H1 (cell line): ENCODE measurements around the gene SPCS1. TPM values are rescaled to one million over a fixed set of nuclear protein-coding genes. Genes with fewer than 3 reads are reported as not detected.

Experiments used
- CTCF ChIA-PET: fragments of 300-600 bp; sonication (Branson Sonifier 250); formaldehyde crosslinking; loops from one replicate; lab custom pipeline; 2021; ENCODE audit not compliant: partially characterized antibody; lab: Charles Lee
- POLR2A ChIA-PET: fragments of 300-600 bp; sonication (Branson Sonifier 250); formaldehyde crosslinking; loops from one replicate; lab custom pipeline; 2021; ENCODE audit warnings: inconsistent platforms; ENCODE audit not compliant: partially characterized antibody; lab: Charles Lee
- DNase-seq, 2 experiments: peaks; one replicate each; pipeline versions ENCODE4 v3.0.0 to v3.0.0-alpha.2; 2010 to 2022; ENCODE audit warnings: low spot score in 2 of 2, low read depth in 1 of 2, mixed read lengths in 1 of 2
- FAIRE-seq: peaks from 2 replicates; lab custom pipeline; 2011; peaks lifted over from hg19 to GRCh38; lab: Jason Lieb, UNC
- H2AFZ ChIP-seq: 2 replicates; pipeline ENCODE4 v1.8.1; 2012; ENCODE audit warnings: low read length, inconsistent platforms
- H2AK5ac ChIP-seq: 2 replicates; pipeline ENCODE4 v1.6.1; 2013; ENCODE audit warnings: low read depth, low read length
- H2BK120ac ChIP-seq: replicated peaks from 2 replicates; pipeline ENCODE3; 2013; ENCODE audit warnings: low read depth, low read length, inconsistent platforms
- H2BK12ac ChIP-seq: 2 replicates; pipeline ENCODE4 v1.6.1; 2013; ENCODE audit warnings: low read depth, low read length
- H2BK15ac ChIP-seq: 2 replicates; pipeline ENCODE4 v1.6.1; 2013; ENCODE audit warnings: low read length
- H2BK20ac ChIP-seq: 2 replicates; pipeline ENCODE4 v1.6.1; 2013; ENCODE audit warnings: low read length
- H2BK5ac ChIP-seq: 2 replicates; pipeline ENCODE4 v1.6.1; 2013; ENCODE audit warnings: low read depth, low read length
- H3K14ac ChIP-seq: 2 replicates; pipeline ENCODE4 v1.6.1; 2013; ENCODE audit warnings: inconsistent platforms; ENCODE audit not compliant: insufficient read length
- H3K18ac ChIP-seq: 2 replicates; pipeline ENCODE4 v1.6.1; 2013; ENCODE audit warnings: low read length; ENCODE audit errors: extremely low read depth
- H3K23ac ChIP-seq: 2 replicates; pipeline ENCODE4 v1.6.1; 2013; ENCODE audit warnings: inconsistent platforms; ENCODE audit not compliant: insufficient read length
- H3K23me2 ChIP-seq: 2 replicates; pipeline ENCODE4 v1.6.1; 2013; ENCODE audit warnings: low read depth, low read length
- H3K27ac ChIP-seq: 2 replicates; pipeline ENCODE4 v1.6.1; 2011; ENCODE audit warnings: low read depth, low read length, inconsistent platforms
- H3K27me3 ChIP-seq, 4 experiments: replicated peaks in 1 of 4; 1 replicate in 1 of 4; 2 replicates in 3 of 4; pipeline versions ENCODE4 v1.6.1 to v1.8.1; 2011 to 2013; ENCODE audit warnings: low read length in 3 of 4, mild to moderate bottlenecking in 3 of 4, inconsistent platforms in 2 of 4, mixed read lengths in 2 of 4, moderate library complexity in 1 of 4; ENCODE audit not compliant: control insufficient read depth in 3 of 4, insufficient read depth in 3 of 4; ENCODE audit errors: extremely low read depth in 1 of 4
- H3K36me3 ChIP-seq, 4 experiments: 2 replicates each; pipeline versions ENCODE4 v1.6.1 to v1.8.1; 2011 to 2013; ENCODE audit warnings: mild to moderate bottlenecking in 4 of 4, low read length in 3 of 4, moderate library complexity in 2 of 4, control low read depth in 1 of 4, inconsistent platforms in 1 of 4; ENCODE audit not compliant: insufficient read depth in 4 of 4, control insufficient read depth in 2 of 4
- H3K4ac ChIP-seq: replicated peaks from 2 replicates; pipeline ENCODE3; 2013; ENCODE audit warnings: low read length, low read depth, mixed read lengths, inconsistent platforms; ENCODE audit not compliant: insufficient read length
- H3K4me1 ChIP-seq, 4 experiments: replicated peaks in 1 of 4; 1 replicate in 1 of 4; 2 replicates in 3 of 4; pipeline versions ENCODE4 v1.6.1 to v1.8.1; 2011 to 2013; ENCODE audit warnings: low read length in 3 of 4, inconsistent platforms in 2 of 4, mixed read lengths in 1 of 4; ENCODE audit not compliant: insufficient read depth in 4 of 4, control insufficient read depth in 3 of 4
- H3K4me2 ChIP-seq, 2 experiments: 2 replicates each; pipeline versions ENCODE4 v1.6.1 to v1.8.1; 2011 to 2013; ENCODE audit warnings: low read depth in 2 of 2, low read length in 2 of 2, control low read depth in 1 of 2, inconsistent platforms in 1 of 2, mild to moderate bottlenecking in 1 of 2; ENCODE audit not compliant: insufficient read depth in 1 of 2
- H3K4me3 ChIP-seq, 4 experiments: fragments of 200-600, 300-600 bp in 1 of 4; sonication (generic), shearing (Covaris generic), sonication (Bioruptor Twin) in 1 of 4; 2 replicates each; pipeline versions ENCODE4 v1.5.1 to v1.8.1; 2011 to 2016; ENCODE audit warnings: low read length in 4 of 4, low read depth in 3 of 4, control low read depth in 2 of 4, inconsistent platforms in 2 of 4, mild to moderate bottlenecking in 2 of 4, mixed read lengths in 1 of 4, moderate library complexity in 1 of 4; ENCODE audit not compliant: insufficient read depth in 2 of 4; ENCODE audit errors: extremely low read depth in 1 of 4
- H3K56ac ChIP-seq: replicated peaks from 2 replicates; pipeline ENCODE3; 2013; ENCODE audit warnings: low read depth, mild to moderate bottlenecking, mixed read lengths, low read length, inconsistent platforms; ENCODE audit not compliant: insufficient read length
- H3K79me1 ChIP-seq: 2 replicates; pipeline ENCODE4 v1.6.1; 2013; ENCODE audit warnings: low read depth, low read length, control low read depth
- H3K79me2 ChIP-seq, 2 experiments: 2 replicates each; pipeline versions ENCODE4 v1.6.1 to v1.8.1; 2012 to 2013; ENCODE audit warnings: low read length in 2 of 2, mild to moderate bottlenecking in 2 of 2, inconsistent platforms in 1 of 2; ENCODE audit not compliant: insufficient read depth in 2 of 2, control insufficient read depth in 1 of 2
- H3K9ac ChIP-seq, 4 experiments: replicated peaks in 1 of 4; 1 replicate in 1 of 4; 2 replicates in 3 of 4; pipeline versions ENCODE4 v1.6.1 to v1.8.1; 2011 to 2013; ENCODE audit warnings: low read depth in 3 of 4, low read length in 3 of 4, control low read depth in 2 of 4, mild to moderate bottlenecking in 2 of 4, moderate library complexity in 2 of 4, inconsistent platforms in 1 of 4; ENCODE audit errors: extremely low read depth in 1 of 4
- H3K9me3 ChIP-seq, 2 experiments: 2 replicates each; pipeline versions ENCODE4 v1.6.1 to v1.8.1; 2012 to 2013; ENCODE audit warnings: mild to moderate bottlenecking in 2 of 2, moderate library complexity in 2 of 2, control low read depth in 1 of 2, inconsistent platforms in 1 of 2, low read depth in 1 of 2, low read length in 1 of 2, mixed read lengths in 1 of 2; ENCODE audit not compliant: insufficient read depth in 2 of 2
- H4K20me1 ChIP-seq, 2 experiments: replicated peaks in 1 of 2; 2 replicates each; pipeline versions ENCODE3 to v1.8.1; 2011 to 2013; ENCODE audit warnings: inconsistent platforms in 2 of 2, low read length in 2 of 2, mild to moderate bottlenecking in 1 of 2; ENCODE audit not compliant: insufficient read depth in 2 of 2, control insufficient read depth in 1 of 2
- H4K5ac ChIP-seq: 2 replicates; pipeline ENCODE4 v1.6.1; 2013; ENCODE audit warnings: low read length, low read depth, mixed read lengths, inconsistent platforms; ENCODE audit not compliant: insufficient read length
- H4K8ac ChIP-seq: 2 replicates; pipeline ENCODE4 v1.8.0; 2013; ENCODE audit warnings: mild to moderate bottlenecking, moderate library complexity, low read length, inconsistent platforms; ENCODE audit not compliant: insufficient read depth; ENCODE audit errors: extremely low read depth
- H4K91ac ChIP-seq: replicated peaks from 2 replicates; pipeline ENCODE3; 2013; ENCODE audit warnings: low read length, mixed read lengths, inconsistent platforms; ENCODE audit not compliant: insufficient read length
- ASH2L ChIP-seq: fragments of 200-600, 300-600 bp; sonication (generic); IDR thresholded peaks from one replicate; pipeline ENCODE4 v1.7.1; 2017; ENCODE audit warnings: low read length
- CBX5 ChIP-seq: fragments of 300-800, 300-1000 bp; sonication (generic); IDR thresholded peaks from 2 replicates; pipeline ENCODE4 v1.7.1; 2016; ENCODE audit warnings: antibody characterized with exemption, low read length, low read depth
- CBX8 ChIP-seq: fragments of 300-800, 300-1000 bp; sonication (generic); IDR thresholded peaks from 2 replicates; pipeline ENCODE4 v1.7.1; 2016; ENCODE audit warnings: low read depth, low read length, borderline replicate concordance
- E2F6 ChIP-seq: IDR thresholded peaks from 2 replicates; pipeline ENCODE4 v1.6.1; 2012; ENCODE audit warnings: inconsistent platforms
- KDM4A ChIP-seq: IDR thresholded peaks from one replicate; pipeline ENCODE4 v1.7.1; 2012; ENCODE audit warnings: low read depth, mild to moderate bottlenecking, moderate library complexity, low read length, inconsistent platforms; ENCODE audit not compliant: severe bottlenecking
- POU5F1 ChIP-seq: IDR thresholded peaks from 2 replicates; pipeline ENCODE4 v1.6.1; 2011; ENCODE audit warnings: low read depth, mild to moderate bottlenecking, low read length, moderate library complexity
- RNF2 ChIP-seq: fragments of 200-900, 300-1000 bp; sonication (generic); IDR thresholded peaks from 2 replicates; pipeline ENCODE4 v1.7.1; 2016; ENCODE audit warnings: borderline replicate concordance, low read depth, mild to moderate bottlenecking, antibody characterized with exemption, low read length; ENCODE audit not compliant: poor library complexity, severe bottlenecking; ENCODE audit errors: missing control alignments
- SP4 ChIP-seq: IDR thresholded peaks from 2 replicates; pipeline ENCODE4 v1.6.1; 2012; ENCODE audit warnings: low read length, inconsistent platforms
- SRF ChIP-seq: IDR thresholded peaks from 2 replicates; pipeline ENCODE4 v1.6.1; 2011; ENCODE audit warnings: mild to moderate bottlenecking, low read depth, low read length, moderate library complexity
- TAF7 ChIP-seq: optimal IDR thresholded peaks from 2 replicates; pipeline ENCODE3; 2011; ENCODE audit warnings: low read depth, mild to moderate bottlenecking, inconsistent platforms, low read length, moderate library complexity, borderline replicate concordance
- ZNF274 ChIP-seq: IDR thresholded peaks from 2 replicates; pipeline ENCODE4 v1.7.0; 2012; ENCODE audit warnings: low read length, borderline replicate concordance; ENCODE audit errors: extremely low read depth
- WGBS, 2 experiments: shearing (Covaris generic) in 1 of 2; methylation state at CpG; one replicate each; pipeline versions ENCODE4 v1.1.6 to v1.1.7; 2013 to 2015; ENCODE audit warnings: low lambda C conversion rate in 2 of 2, mixed read lengths in 2 of 2, inconsistent platforms in 1 of 2, low coverage in 1 of 2, missing lambda C conversion rate in 1 of 2; ENCODE audit not compliant: insufficient replicate concordance in 2 of 2, insufficient coverage in 1 of 2, insufficient read length in 1 of 2; ENCODE audit errors: extremely low coverage in 1 of 2, missing lambda C conversion rate in 1 of 2; 5-methylcytosine and 5-hydroxymethylcytosine counted together
- polyA plus RNA-seq, 7 experiments: library from polyadenylated mRNA; depleted of rRNA in 3 of 7; stranded (reverse) in 5 of 7; unstranded in 2 of 7; fragments of >200 nt in 5 of 7; fragments of 200-250 nt in 2 of 7; gene quantifications; 1 replicate in 5 of 7; 2 replicates in 1 of 7; 4 replicates in 1 of 7; pipeline versions ENCODE4 v1.2.1 to v1.2.3, GENCODE V29; 2011 to 2013; ENCODE audit warnings: missing spikeins in 2 of 7, mixed read lengths in 2 of 7
- total RNA-seq: library from RNA; stranded (reverse); fragmentation: NEBNext Ultra II Directional; extraction: Animal tissue kit (Norgen Biotek cat#: 25700); gene quantifications from 2 replicates; pipeline ENCODE4 v1.2.1, GENCODE V29; 2021
- TF ChIP-seq, protein P1 (sequence below): IDR thresholded peaks from 2 replicates; pipeline ENCODE4 v1.6.1; 2011; ENCODE audit warnings: low read length, improper control_type of control experiment

SPCS1 gene
- total and polyA plus RNA-seq, 2 of the 8 experiments (the other 6 are each of a cell fraction or from before 2014, with no cell fraction given): 104 to 191 TPM

GRCh38 chr3:52733256-52733891, 27.5 kb downstream of the SPCS1 start:
- no peaks in the 10 kb centered on the region for H3K79me1 ChIP-seq
- TF ChIP-seq CBX5 (no peak), CBX8 (no peak), POU5F1 (no peak), KDM4A (no peak), ZNF274 (no peak), ASH2L (no peak), SRF (no peak), RNF2 (no peak), E2F6 (no peak), SP4 (no peak), TAF7 (no peak)
- TF ChIP-seq, protein P1, sequence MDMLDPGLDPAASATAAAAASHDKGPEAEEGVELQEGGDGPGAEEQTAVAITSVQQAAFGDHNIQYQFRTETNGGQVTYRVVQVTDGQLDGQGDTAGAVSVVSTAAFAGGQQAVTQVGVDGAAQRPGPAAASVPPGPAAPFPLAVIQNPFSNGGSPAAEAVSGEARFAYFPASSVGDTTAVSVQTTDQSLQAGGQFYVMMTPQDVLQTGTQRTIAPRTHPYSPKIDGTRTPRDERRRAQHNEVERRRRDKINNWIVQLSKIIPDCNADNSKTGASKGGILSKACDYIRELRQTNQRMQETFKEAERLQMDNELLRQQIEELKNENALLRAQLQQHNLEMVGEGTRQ: no peak

More at GRCh38 chr3:52733256-52733891, 27.5 kb downstream of the SPCS1 start:
- Histone ChIP-seq H2BK20ac (no peak overlapping the region), H3K18ac (no peak overlapping the region), H3K4me2 (no peak overlapping the region), H3K23ac (no peak overlapping the region), H3K9me3 (no peaks in the 10 kb centered on the region), H3K79me2 (no peaks in the 10 kb centered on the region), H3K27ac (no peak overlapping the region), H3K4ac (no peak overlapping the region), H2AFZ (no peak overlapping the region), H2AK5ac (no peak overlapping the region), H3K36me3 (peaks cover 2 to 47% (median 30%) of the 10 kb centered on the region in 4 experiments; a peak in 6 of 8 replicates), H2BK12ac (no peak overlapping the region), H4K5ac (no peak overlapping the region), H2BK120ac (no peak overlapping the region), H3K14ac (no peak overlapping the region), H4K91ac (no peak overlapping the region), H3K9ac (no peak overlapping the region), H3K4me3 (no peak overlapping the region), H3K23me2 (no peaks in the 10 kb centered on the region), H2BK5ac (no peak overlapping the region), H2BK15ac (no peak overlapping the region), H4K8ac (no peak overlapping the region), H3K27me3 (no peaks in the 10 kb centered on the region), H3K56ac (no peak overlapping the region), H3K4me1 (no peaks in the 10 kb centered on the region), H4K20me1 (no peaks in the 10 kb centered on the region)
- peak; percentile 45 for FAIRE-seq
- POLR2A ChIA-PET: no interaction called here
- DNase-seq: no peak
- CTCF ChIA-PET: no interaction called here
- WGBS, 2 experiments: 82% methylated on average over 10 of the region's 10 CpGs; no CpG with 5 or more reads in 1 of the 2 experiments
